ENCODE measurements around the gene MITF.

- TF ChIP-seq POLR2AphosphoS5 (IDR thresholded peaks at IDR 0.05) (no peak), CTCF (IDR thresholded peaks at IDR 0.05 in 8 of 11, conservative IDR thresholded peaks at IDR 0.05 in 3 of 11) (no peak)
Measured at GRCh38 chr3:69842351-69842750, 103.1 kb downstream of the MITF start.

All from spleen (tissue), 7 donors.